PC-9 (cell line): Measurements from ENCODE around the gene COLGALT1. TPM values are rescaled to one million over a fixed set of nuclear protein-coding genes. Genes with fewer than 3 reads are reported as not detected.

Experiments used
- BruUV-seq: library from RNA; stranded (reverse); fragments of 400-500 nt; replicated peaks from 2 replicates; lab custom pipeline; 2021; lab: Mats Ljungman, UMichigan
- CTCF ChIA-PET: fragments of 300-600 bp; sonication (Branson Sonifier 250); formaldehyde crosslinking; loops from one replicate; lab custom pipeline; 2022; ENCODE audit warnings: antibody characterized with exemption; lab: Charles Lee
- POLR2A ChIA-PET: fragments of 300-600 bp; sonication (Branson Sonifier 250); formaldehyde crosslinking; loops from one replicate; lab custom pipeline; 2022; ENCODE audit warnings: antibody characterized with exemption; ENCODE audit not compliant: unreplicated experiment; lab: Charles Lee
- DNase-seq, 2 experiments: peaks; one replicate each; pipeline versions ENCODE4 v3.0.0 to v3.0.0-alpha.2; 2015 to 2022; ENCODE audit warnings: mixed read lengths in 1 of 2
- H2AFZ ChIP-seq: fragments of 200-600 bp; sonication (generic); 2 replicates; pipeline ENCODE4 v1.8.1; 2017; ENCODE audit warnings: antibody characterized with exemption
- H3F3A ChIP-seq: fragments of 200-600 bp; sonication (generic); 2 replicates; pipeline ENCODE4 v1.8.1; 2017; ENCODE audit warnings: antibody characterized with exemption, mild to moderate bottlenecking, low read depth; ENCODE audit not compliant: insufficient read depth
- H3K27ac ChIP-seq: fragments of 200-600 bp; sonication (generic); 2 replicates; pipeline ENCODE4 v1.6.1; 2016; ENCODE audit warnings: mixed run types
- H3K27me3 ChIP-seq: fragments of 200-600 bp; sonication (generic); 2 replicates; pipeline ENCODE4 v1.6.1; 2016; ENCODE audit warnings: low read depth, mixed run types; ENCODE audit not compliant: insufficient read depth
- H3K36me3 ChIP-seq: fragments of 200-600 bp; sonication (generic); 2 replicates; pipeline ENCODE4 v1.6.1; 2016; ENCODE audit warnings: low read depth, mixed run types
- H3K4me1 ChIP-seq: fragments of 200-600 bp; sonication (generic); replicated peaks from 2 replicates; pipeline ENCODE4 v1.6.1; 2016; ENCODE audit warnings: mixed run types; ENCODE audit not compliant: insufficient read depth
- H3K4me2 ChIP-seq: fragments of 200-600 bp; sonication (generic); 2 replicates; pipeline ENCODE4 v1.6.1; 2017; ENCODE audit warnings: mixed run types
- H3K4me3 ChIP-seq: fragments of 200-600 bp; sonication (generic); 2 replicates; pipeline ENCODE4 v1.6.1; 2016; ENCODE audit warnings: mixed run types
- H3K79me2 ChIP-seq: fragments of 200-600 bp; sonication (generic); 2 replicates; pipeline ENCODE4 v1.6.1; 2017; ENCODE audit warnings: low read depth, mixed run types
- H3K9me2 ChIP-seq: fragments of 200-600 bp; sonication (generic); 2 replicates; pipeline ENCODE4 v1.8.1; 2017; ENCODE audit warnings: mild to moderate bottlenecking; ENCODE audit not compliant: insufficient read depth
- H3K9me3 ChIP-seq: fragments of 200-600 bp; sonication (generic); 2 replicates; pipeline ENCODE4 v1.8.1; 2016; ENCODE audit warnings: low read depth; ENCODE audit not compliant: insufficient read depth
- H4K20me1 ChIP-seq: fragments of 200-600 bp; sonication (generic); 2 replicates; pipeline ENCODE4 v1.8.1; 2017; ENCODE audit not compliant: insufficient read depth
- EZH2 ChIP-seq: fragments of 200-600 bp; sonication (generic); IDR thresholded peaks from 2 replicates; pipeline ENCODE4 v1.8.0; 2017; ENCODE audit warnings: antibody characterized with exemption, low read depth
- intact Hi-C: fragments of 100-400 bp; cut with micrococcal nuclease; formaldehyde crosslinking; loops from one replicate; pipeline ENCODE4 v1.10.0; 2022; ENCODE audit not compliant: unreplicated experiment
- total RNA-seq: library from RNA; stranded (reverse); gene quantifications from 2 replicates; pipeline ENCODE4 v1.2.3, GENCODE V29; 2021
- TF ChIP-seq, protein P1 (sequence below): fragments of 200-600 bp; sonication (generic); conservative IDR thresholded peaks from 2 replicates; pipeline ENCODE4 v1.6.1; 2017; ENCODE audit warnings: mixed run types, antibody characterized with exemption, mild to moderate bottlenecking, moderate library complexity

Gene COLGALT1
- total RNA-seq, 1 experiment from 2014 or later, result 88.8 TPM

DNA sequence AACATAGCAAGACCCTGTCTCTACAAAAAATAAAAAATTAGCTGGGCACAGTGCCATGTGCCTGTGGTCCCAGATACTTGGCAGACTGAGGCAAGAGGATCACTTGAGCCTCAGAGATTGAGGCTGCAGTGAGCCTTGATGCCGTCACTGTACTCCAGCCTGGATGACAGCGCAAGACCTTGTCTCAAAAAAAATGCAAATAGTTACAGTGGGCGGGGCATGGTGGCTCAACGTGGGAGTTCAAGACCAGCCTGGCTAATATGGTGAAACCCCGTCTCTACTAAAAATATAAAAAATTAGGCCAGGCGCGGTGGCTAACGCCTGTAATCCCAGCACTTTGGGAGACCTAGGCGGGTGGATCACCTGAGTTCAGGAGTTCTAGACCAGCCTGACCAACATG lies 35.5 kb upstream of the COLGALT1 start:
- DNase-seq, result no peak
- ChIA-PET CTCF (no interaction called here), POLR2A (interaction anchor here (0.6 kb wide), 1 partner anchor 48 kb away, joined by 3 read pairs; no protein-coding TSS in a partner anchor)
- peaks cover 38% of the 10 kb centered on the region for H3F3A ChIP-seq
- no peak overlapping the region for H2AFZ ChIP-seq
- TF ChIP-seq, protein P1, sequence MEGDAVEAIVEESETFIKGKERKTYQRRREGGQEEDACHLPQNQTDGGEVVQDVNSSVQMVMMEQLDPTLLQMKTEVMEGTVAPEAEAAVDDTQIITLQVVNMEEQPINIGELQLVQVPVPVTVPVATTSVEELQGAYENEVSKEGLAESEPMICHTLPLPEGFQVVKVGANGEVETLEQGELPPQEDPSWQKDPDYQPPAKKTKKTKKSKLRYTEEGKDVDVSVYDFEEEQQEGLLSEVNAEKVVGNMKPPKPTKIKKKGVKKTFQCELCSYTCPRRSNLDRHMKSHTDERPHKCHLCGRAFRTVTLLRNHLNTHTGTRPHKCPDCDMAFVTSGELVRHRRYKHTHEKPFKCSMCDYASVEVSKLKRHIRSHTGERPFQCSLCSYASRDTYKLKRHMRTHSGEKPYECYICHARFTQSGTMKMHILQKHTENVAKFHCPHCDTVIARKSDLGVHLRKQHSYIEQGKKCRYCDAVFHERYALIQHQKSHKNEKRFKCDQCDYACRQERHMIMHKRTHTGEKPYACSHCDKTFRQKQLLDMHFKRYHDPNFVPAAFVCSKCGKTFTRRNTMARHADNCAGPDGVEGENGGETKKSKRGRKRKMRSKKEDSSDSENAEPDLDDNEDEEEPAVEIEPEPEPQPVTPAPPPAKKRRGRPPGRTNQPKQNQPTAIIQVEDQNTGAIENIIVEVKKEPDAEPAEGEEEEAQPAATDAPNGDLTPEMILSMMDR, result no peak
- TF ChIP-seq EZH2, result no peak
- BruUV-seq, result no TSS peak
- H3K27me3 ChIP-seq, result no peaks in the 10 kb centered on the region
- H3K27ac ChIP-seq, result no peak overlapping the region
- H3K79me2 ChIP-seq, result peaks cover 12% of the 10 kb centered on the region
- no peaks in the 10 kb centered on the region for H3K4me1 ChIP-seq
- intact Hi-C loops, result no loop called here
- H3K4me2 ChIP-seq, result no peak overlapping the region
- no peaks in the 10 kb centered on the region; the same call in none of the 2 replicates for H4K20me1 ChIP-seq
- peaks cover 24% of the 10 kb centered on the region for H3K36me3 ChIP-seq
- H3K4me3 ChIP-seq, result no peak overlapping the region
- peaks cover 7% of the 10 kb centered on the region; the same call in 1 of the 2 replicates for H3K9me3 ChIP-seq
- H3K9me2 ChIP-seq, result no peaks in the 10 kb centered on the region

DNA sequence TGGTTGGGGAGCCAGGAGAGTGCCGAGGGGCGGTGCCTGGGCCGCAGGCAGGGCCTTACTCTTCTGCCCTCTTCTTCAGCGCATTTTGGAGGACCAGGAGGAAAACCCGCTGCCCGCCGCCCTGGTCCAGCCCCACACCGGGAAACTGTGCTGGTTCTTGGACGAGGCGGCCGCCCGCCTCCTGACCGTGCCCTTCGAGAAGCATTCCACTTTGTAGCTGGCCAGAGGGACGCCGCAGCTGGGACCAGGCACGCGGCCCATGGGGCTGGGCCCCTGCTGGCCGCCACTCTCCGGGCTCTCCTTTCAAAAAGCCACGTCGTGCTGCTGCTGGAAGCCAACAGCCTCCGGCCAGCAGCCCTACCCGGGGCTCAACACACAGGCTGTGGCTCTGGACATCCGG lies 34.6 kb upstream of the COLGALT1 start:
- H3K9me3 ChIP-seq, result peaks cover 7% of the 10 kb centered on the region; the same call in 1 of the 2 replicates
- H3K79me2 ChIP-seq, result 0 out of 2 replicates have a peak, but pooled peaks cover 3% of the 10 kb centered on the region
- H3K27me3 ChIP-seq, result no peaks in the 10 kb centered on the region
- peaks cover 38% of the 10 kb centered on the region for H3F3A ChIP-seq
- no peak overlapping the region for H2AFZ ChIP-seq
- no TSS peak for BruUV-seq
- peaks cover 23% of the 10 kb centered on the region for H3K36me3 ChIP-seq
- no peaks in the 10 kb centered on the region for H3K4me1 ChIP-seq
- no peak for DNase-seq
- H3K4me3 ChIP-seq, result no peak overlapping the region
- no peak overlapping the region for H3K4me2 ChIP-seq
- POLR2A ChIA-PET, result no interaction called here
- TF ChIP-seq EZH2, result no peak
- TF ChIP-seq, protein P1, result no peak
- H3K27ac ChIP-seq, result no peak overlapping the region
- CTCF ChIA-PET, result no interaction called here
- no peaks in the 10 kb centered on the region for H3K9me2 ChIP-seq
- no peaks in the 10 kb centered on the region; the same call in none of the 2 replicates for H4K20me1 ChIP-seq
- intact Hi-C loops, result no loop called here

DNA sequence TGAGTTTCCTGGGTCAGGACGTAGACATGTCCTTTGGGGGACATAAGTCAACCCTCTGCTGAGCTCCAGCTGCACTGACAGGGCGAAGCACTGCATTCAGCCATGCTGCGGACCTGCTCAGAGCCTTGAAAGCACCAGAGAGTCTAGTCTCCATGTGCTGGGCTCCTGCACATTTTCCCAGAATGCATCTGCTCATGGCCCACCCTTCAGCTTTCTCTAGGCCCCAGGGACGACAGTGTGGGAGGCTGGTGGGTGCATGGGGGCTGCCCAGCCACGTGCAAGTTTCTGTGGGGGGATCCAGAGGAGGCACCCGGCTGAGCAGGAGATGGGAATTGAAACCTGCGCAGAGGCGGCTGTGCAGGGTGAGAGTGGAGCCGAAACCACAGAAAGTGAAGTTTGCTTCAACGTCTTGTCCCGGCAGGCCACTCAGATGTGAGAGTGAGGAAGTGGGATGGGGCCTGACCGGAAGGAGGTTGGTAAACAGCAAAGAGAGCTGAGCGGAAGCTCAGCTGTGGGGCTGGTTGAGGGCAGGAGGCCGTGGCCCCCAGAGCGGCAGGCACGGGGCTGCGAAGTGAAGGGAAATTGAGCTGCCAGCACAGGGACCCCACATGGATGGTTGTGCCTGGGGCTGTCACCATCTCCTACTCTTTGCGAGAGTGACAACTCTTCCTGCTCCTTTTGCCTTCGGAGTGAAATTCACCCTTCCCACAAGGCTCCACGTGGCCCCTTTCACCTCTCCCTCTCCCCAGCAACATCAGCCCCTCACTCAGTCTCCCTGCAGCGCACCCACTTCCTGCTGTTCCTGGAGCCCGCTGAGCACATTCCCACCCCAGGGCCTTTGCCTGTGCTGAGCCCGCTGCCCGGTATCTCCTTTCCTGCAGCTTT lies 32.2 kb upstream of the COLGALT1 start:
- H3K79me2 ChIP-seq, result no peaks in the 10 kb centered on the region
- H3K4me1 ChIP-seq, result no peaks in the 10 kb centered on the region
- peaks cover 28% of the 10 kb centered on the region for H3F3A ChIP-seq
- H3K36me3 ChIP-seq, result no peaks in the 10 kb centered on the region; the same call in 1 of the 2 replicates
- no peak overlapping the region for H3K4me3 ChIP-seq
- no peak overlapping the region for H3K27ac ChIP-seq
- TF ChIP-seq EZH2, result no peak
- TF ChIP-seq, protein P1, result no peak
- H3K27me3 ChIP-seq, result no peaks in the 10 kb centered on the region
- ChIA-PET POLR2A (no interaction called here), CTCF (no interaction called here)
- intact Hi-C loops, result no loop called here
- no peaks in the 10 kb centered on the region for H3K9me3 ChIP-seq
- TSS peak; percentile 3 for BruUV-seq
- no peak for DNase-seq
- no peak overlapping the region for H2AFZ ChIP-seq
- no peak overlapping the region for H3K4me2 ChIP-seq
- H4K20me1 ChIP-seq, result no peaks in the 10 kb centered on the region; the same call in 1 of the 2 replicates
- H3K9me2 ChIP-seq, result no peaks in the 10 kb centered on the region
